Spleen (tissue), 11 donors: ENCODE measurements around the gene TBX20. TPM values are rescaled to one million over a fixed set of nuclear protein-coding genes. Genes with fewer than 3 reads are reported as not detected.

Experiments
- DNase-seq: peaks from one replicate; pipeline ENCODE4 v3.0.0-alpha.2; 2020
- H3K27ac ChIP-seq, 8 donors: fragments of 200-600 bp; sonication (generic) in 7 of 8; 1 replicate in 4 of 8; 2 replicates in 4 of 8; pipeline versions ENCODE4 v1.5.0 to v1.8.0; 2016 to 2021; ENCODE audit warnings: inconsistent platforms in 4 of 8, mild to moderate bottlenecking in 4 of 8, moderate library complexity in 1 of 8
- H3K27me3 ChIP-seq, 7 donors: fragments of 200-600 bp; sonication (generic) in 6 of 7; replicated peaks in 1 of 7; 1 replicate in 4 of 7; 2 replicates in 3 of 7; pipeline versions ENCODE4 v1.5.0 to v1.8.0; 2016 to 2021; ENCODE audit warnings: inconsistent platforms in 3 of 7, mild to moderate bottlenecking in 1 of 7
- H3K36me3 ChIP-seq, 6 donors: fragments of 200-600 bp; sonication (generic) in 5 of 6; 1 replicate in 4 of 6; 2 replicates in 2 of 6; pipeline versions ENCODE4 v1.5.0 to v1.8.0; 2016 to 2021; ENCODE audit warnings: inconsistent platforms in 2 of 6
- H3K4me1 ChIP-seq, 6 donors: fragments of 200-600 bp; sonication (generic) in 5 of 6; 1 replicate in 3 of 6; 2 replicates in 3 of 6; pipeline versions ENCODE4 v1.5.0 to v1.8.0; 2016 to 2021; ENCODE audit warnings: inconsistent platforms in 3 of 6
- H3K4me3 ChIP-seq, 8 donors: fragments of 200-600 bp; sonication (generic) in 7 of 8; 1 replicate in 4 of 8; 2 replicates in 4 of 8; pipeline versions ENCODE4 v1.5.0 to v1.8.0; 2016 to 2021; ENCODE audit warnings: inconsistent platforms in 4 of 8, mild to moderate bottlenecking in 4 of 8, moderate library complexity in 2 of 8
- H3K9me3 ChIP-seq, 8 donors: fragments of 200-600 bp; sonication (generic) in 7 of 8; 1 replicate in 4 of 8; 2 replicates in 4 of 8; pipeline versions ENCODE4 v1.5.0 to v1.8.0; 2016 to 2021; ENCODE audit warnings: inconsistent platforms in 4 of 8
- CTCF ChIP-seq, 11 experiments: fragments of 200-600 bp in 7 of 11; fragments of 450-650 bp in 4 of 11; sonication (generic) in 4 of 11; IDR thresholded peaks in 8 of 11; conservative IDR thresholded peaks in 3 of 11; 1 replicate in 7 of 11; 2 replicates in 4 of 11; pipeline versions ENCODE4 v1.4.0 to v1.8.0; 2016 to 2021; ENCODE audit warnings: antibody characterized with exemption in 11 of 11, inconsistent platforms in 4 of 11, mild to moderate bottlenecking in 1 of 11
- POLR2A ChIP-seq, 3 donors: fragments of 450-650 bp; IDR thresholded peaks; one replicate each; pipeline ENCODE4 v1.5.1; 2017; ENCODE audit warnings: antibody characterized with exemption in 3 of 3, mild to moderate bottlenecking in 1 of 3
- POLR2AphosphoS5 ChIP-seq, 3 donors: sonication (generic); formaldehyde crosslinking; IDR thresholded peaks; one replicate each; pipeline ENCODE4 v1.5.1; 2017; ENCODE audit warnings: antibody characterized with exemption in 3 of 3
- WGBS, 5 donors: extraction: QIAGEN DNeasy Blood & Tissue Kit in 3 of 5; methylation state at CpG; one replicate each; pipeline versions ENCODE4 v1.1.5 to v1.1.7; 2013 to 2018; 5-methylcytosine and 5-hydroxymethylcytosine counted together
- intact Hi-C: fragments of 100-400 bp; cut with DNase I; formaldehyde crosslinking; loops from one replicate; pipeline ENCODE4 v1.15.0; 2023; ENCODE audit warnings: low total_unique reads
- polyA plus RNA-seq, 3 donors: library from polyadenylated mRNA; stranded (reverse); fragments of 200-250 nt; gene quantifications; one replicate each; pipeline ENCODE4 v1.2.1, GENCODE V29; 2013
- total RNA-seq, 7 donors: library from RNA; depleted of rRNA in 3 of 7; stranded (reverse); fragments of >200 nt in 3 of 7; fragmentation: NEBNext Ultra II Directional in 4 of 7; extraction: Animal tissue kit (Norgen Biotek cat#: 25700) in 4 of 7; gene quantifications; one replicate each; pipeline versions ENCODE4 v1.1.0 to v1.2.1, GENCODE V29; 2016 to 2021
- donor health status: healthy with polysubstance abuse.
- donor health status: DM: no; HTN: no; CAD: no; lungs with moderate emphysema.
- donor health status: DM: no; HTN: no; CAD: no.
- donor health status: Bipolar disorder and iron deficiency.
- donor health status: healthy.
- donor health status: DM: no; HTN: no; CAD: no.
- donor health status: DM: yes; HTN: yes; CAD: no.

TBX20 gene
- total and polyA plus RNA-seq, 10 donors: not detected

DNA sequence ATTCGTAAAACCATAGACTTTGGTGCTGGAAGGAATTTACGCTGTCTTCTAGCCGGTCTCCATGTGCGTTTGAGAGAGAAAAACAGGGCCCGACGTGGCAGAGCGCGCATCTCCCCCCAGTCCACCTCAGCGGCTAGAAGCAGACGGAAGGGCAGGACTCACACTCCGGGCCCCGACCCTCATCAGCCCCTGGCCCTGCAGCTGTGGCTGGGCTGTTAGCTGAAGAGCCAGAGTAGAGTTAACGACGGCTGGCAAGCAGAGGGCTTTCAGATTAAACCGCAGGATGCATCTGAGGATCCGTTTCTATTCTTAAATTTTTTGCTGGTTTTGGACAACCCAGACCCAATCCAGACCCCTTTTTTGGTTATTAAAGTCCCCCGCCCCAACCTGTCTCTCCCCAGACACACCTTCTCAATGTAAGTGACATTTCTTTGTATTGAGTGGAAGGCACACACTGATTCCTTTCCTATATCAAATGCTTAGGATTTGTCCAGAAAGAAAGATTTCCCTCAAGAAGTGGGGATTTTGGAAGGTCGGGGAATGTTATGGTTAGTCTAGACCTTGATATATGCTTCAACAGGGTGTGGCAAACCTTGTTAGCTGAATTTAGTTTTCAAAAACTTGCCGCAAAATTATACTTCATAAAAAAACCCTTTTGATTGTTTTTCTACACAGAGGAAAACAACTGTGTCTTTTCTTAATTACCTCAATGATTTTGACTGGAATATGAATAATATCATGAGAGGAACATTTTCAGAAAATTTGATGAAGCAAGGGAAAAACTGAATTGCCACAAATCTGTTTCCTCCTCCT lies 1.7 kb upstream of the TBX20 start:
- peak in 1 of 3 donors; percentile 27 for TF ChIP-seq POLR2AphosphoS5 (IDR thresholded peaks at IDR 0.05)
- TF ChIP-seq POLR2A (IDR thresholded peaks at IDR 0.05): no peak
- intact Hi-C loops: no loop called here
- Histone ChIP-seq H3K27me3 (peaks cover 14 to 100% (median 100%) of the 10 kb centered on the region in 7 donors), H3K9me3 (peaks cover 0 to 32% (median 0%) of the 10 kb centered on the region in 8 donors), H3K27ac (no peak overlapping the region), H3K4me3 (no peak overlapping the region), H3K4me1 (peaks cover 5 to 42% (median 28%) of the 10 kb centered on the region in 6 donors), H3K36me3 (no peaks in the 10 kb centered on the region)
- DNase-seq: no peak
- 13 to 20% (median 15%) methylated on average over 19 of the region's 19 CpGs for WGBS, 5 donors

GRCh38 chr7:35254496-35255442 lies 869 bp upstream of the TBX20 start:
- H3K4me1 ChIP-seq: peaks cover 5 to 42% (median 28%) of the 10 kb centered on the region in 6 donors
- H3K4me3 ChIP-seq: peak overlapping the region in 7 of 8 donors; percentile 41 to 70 (median 45)
- H3K27ac ChIP-seq: no peak overlapping the region
- DNase-seq: no peak
- WGBS, 5 donors: 12 to 22% (median 16%) methylated on average over 37 to 45 of the region's 45 CpGs
- H3K36me3 ChIP-seq: no peaks in the 10 kb centered on the region
- H3K27me3 ChIP-seq: peaks cover 15 to 100% (median 100%) of the 10 kb centered on the region in 7 donors
- intact Hi-C loops: no loop called here
- no peak for TF ChIP-seq POLR2AphosphoS5 (IDR thresholded peaks at IDR 0.05)
- TF ChIP-seq CTCF (IDR thresholded peaks at IDR 0.05 in 8 of 11, conservative IDR thresholded peaks at IDR 0.05 in 3 of 11): peak in 1 of 11 experiments; percentile 2
- no peak for TF ChIP-seq POLR2A (IDR thresholded peaks at IDR 0.05)
- peaks cover 0 to 32% (median 0%) of the 10 kb centered on the region in 8 donors for H3K9me3 ChIP-seq

- WGBS, 5 donors: 5 to 13% (median 9%) methylated on average over 16 to 21 of the region's 21 CpGs
- TF ChIP-seq CTCF (IDR thresholded peaks at IDR 0.05 in 8 of 11, conservative IDR thresholded peaks at IDR 0.05 in 3 of 11) (no peak), POLR2AphosphoS5 (IDR thresholded peaks at IDR 0.05) (no peak), POLR2A (IDR thresholded peaks at IDR 0.05) (no peak)
- DNase-seq: no peak
- intact Hi-C loops: no loop called here
- peaks cover 15 to 100% (median 100%) of the 10 kb centered on the region in 7 donors for H3K27me3 ChIP-seq
- H3K4me1 ChIP-seq: peaks cover 5 to 38% (median 26%) of the 10 kb centered on the region in 6 donors
- no peaks in the 10 kb centered on the region for H3K36me3 ChIP-seq
- H3K4me3 ChIP-seq: peak overlapping the region in 7 of 8 donors; percentile 41 to 70 (median 45)
- peaks cover 0 to 32% (median 0%) of the 10 kb centered on the region in 8 donors for H3K9me3 ChIP-seq
- no peak overlapping the region for H3K27ac ChIP-seq
Observed at GRCh38 chr7:35253460-35253709, 515 bp downstream of the TBX20 start.

DNA sequence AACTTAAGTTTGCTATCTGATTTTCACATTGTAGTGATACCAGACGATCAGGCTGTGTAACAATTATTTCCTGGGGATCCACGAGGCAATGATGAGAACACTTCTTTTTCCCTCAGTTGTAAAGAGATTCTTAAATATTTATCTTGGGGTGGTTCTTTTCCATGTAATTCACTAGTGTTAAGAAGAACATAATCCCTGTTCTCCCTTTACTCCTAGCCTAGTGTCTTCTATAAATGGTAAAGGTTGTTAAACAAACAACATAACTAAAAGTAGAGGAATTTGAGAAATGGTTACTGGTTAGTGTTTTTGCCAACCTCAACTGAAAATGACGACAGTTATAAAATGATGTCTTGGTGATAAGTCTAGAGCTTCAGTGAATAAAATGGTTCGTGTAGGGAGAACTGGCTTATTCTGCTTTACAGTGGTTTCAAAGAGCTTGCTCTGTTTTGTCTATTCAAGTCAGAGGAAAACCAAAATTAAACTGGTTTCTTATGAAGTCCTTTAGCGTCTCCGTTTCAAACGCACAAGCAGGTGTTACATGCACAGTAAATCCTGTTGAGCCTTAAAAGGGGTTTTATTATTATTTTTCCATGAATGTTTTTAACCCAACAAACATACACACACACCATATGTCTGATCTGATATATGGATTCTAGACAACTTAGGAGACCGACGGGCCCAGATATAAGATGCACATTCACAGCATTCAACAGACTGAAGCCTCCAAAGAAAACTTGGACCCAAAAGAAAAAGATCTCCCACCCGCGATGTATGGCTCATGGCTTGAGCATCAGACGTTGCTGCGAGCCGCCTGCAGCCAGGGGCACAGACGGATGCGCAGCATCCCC lies 1.1 kb downstream of the TBX20 start:
- intact Hi-C loops: no loop called here
- Histone ChIP-seq H3K4me3 (peak overlapping the region in 2 of 8 donors; percentile 45 to 70), H3K4me1 (peaks cover 2 to 33% (median 21%) of the 10 kb centered on the region in 6 donors), H3K9me3 (peaks cover 0 to 30% (median 0%) of the 10 kb centered on the region in 8 donors), H3K27ac (no peak overlapping the region), H3K36me3 (no peaks in the 10 kb centered on the region), H3K27me3 (peaks cover 12 to 100% (median 99%) of the 10 kb centered on the region in 7 donors)
- no peak for TF ChIP-seq CTCF (IDR thresholded peaks at IDR 0.05 in 8 of 11, conservative IDR thresholded peaks at IDR 0.05 in 3 of 11)
- 9 to 13% (median 11%) methylated on average over 14 to 16 of the region's 16 CpGs for WGBS, 5 donors
- DNase-seq: no peak
